ENCODE measurements around the gene ART3.

The ART3 gene

DNA sequence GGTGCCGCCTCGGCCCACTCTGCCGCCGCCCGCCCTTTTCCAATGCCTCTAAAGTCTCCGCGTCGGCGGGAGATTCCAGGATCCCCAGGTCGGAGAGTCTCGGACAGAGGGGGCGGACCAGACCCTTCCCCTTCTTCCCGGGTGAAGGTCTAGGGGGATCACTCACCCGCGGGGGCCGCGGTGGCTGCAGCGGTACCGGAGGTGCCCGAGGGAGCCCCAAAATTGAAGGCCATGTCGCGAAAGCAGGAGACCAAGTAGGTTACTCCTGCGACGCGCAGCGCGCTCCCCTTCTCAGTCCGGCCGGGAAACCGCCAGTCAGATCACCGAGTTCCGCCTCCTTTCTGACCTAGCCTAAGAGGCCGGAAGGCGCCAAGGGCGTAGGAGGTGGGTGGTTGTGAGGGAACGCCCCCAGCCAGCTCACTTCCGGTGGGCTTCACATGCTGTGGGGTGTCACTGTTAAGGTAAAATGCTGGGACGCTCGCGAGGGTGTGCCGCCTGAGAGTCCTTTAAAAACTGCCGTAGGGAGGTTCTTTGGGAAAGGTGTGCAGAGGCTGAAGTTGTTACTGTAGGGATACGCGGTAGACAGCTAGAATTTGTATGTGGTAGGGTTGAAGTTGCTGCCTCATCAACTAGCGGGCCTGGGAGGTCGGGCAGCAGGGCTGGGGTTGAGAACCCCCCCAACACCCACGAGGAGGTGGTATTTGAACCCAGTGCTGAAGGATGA lies 73.8 kb downstream of the ART3 start, which contains the start of gene NUP54:
NUP54 (minus strand) TSS at position 256 of the 724 bp plus-strand sequence; CDS start at position 233, 23 bp downstream.
- peak; percentile 89 for DNase-seq (ENCODE audit: low spot score)

DNA sequence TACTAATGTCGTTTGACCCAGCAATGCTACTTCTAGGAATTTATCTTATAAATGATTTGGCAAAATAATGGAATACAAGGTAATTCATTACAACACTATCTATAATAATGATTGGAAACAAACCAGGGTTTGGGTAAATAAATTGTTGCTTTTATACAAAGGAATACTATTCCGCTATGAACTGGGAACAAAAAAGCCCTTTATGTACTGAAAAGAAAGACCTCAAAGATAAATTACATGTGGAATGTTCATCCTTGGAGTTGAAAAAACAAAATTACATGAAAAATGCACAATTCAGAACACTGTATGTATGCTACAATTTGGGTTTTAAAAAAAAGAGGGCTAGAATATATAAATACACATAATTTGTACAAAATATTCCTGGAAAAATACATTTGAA lies 78.8 kb downstream of the ART3 start:
- DNase-seq (ENCODE audit: low spot score) = no peak

DNA sequence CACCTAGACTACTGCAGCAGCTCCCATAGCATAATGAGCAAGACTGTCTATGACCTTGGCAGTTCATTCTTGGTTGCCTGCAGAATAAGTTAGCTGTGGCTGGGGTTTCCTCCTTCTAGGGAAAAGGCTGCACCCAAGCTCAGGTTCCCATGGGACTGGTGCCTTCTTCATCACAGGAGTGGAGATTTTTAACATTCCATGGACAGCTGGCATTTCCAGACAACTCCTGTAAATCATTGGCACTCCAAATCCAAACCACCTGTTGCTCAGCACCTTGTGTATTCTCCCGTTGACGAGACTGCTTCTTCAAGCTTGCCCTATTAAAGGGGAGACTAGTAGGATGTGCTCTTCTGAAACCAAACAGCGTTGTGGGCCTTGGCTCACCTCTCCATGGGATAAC lies 81.5 kb downstream of the ART3 start:
- no peak for DNase-seq (ENCODE audit: low spot score)

DNA sequence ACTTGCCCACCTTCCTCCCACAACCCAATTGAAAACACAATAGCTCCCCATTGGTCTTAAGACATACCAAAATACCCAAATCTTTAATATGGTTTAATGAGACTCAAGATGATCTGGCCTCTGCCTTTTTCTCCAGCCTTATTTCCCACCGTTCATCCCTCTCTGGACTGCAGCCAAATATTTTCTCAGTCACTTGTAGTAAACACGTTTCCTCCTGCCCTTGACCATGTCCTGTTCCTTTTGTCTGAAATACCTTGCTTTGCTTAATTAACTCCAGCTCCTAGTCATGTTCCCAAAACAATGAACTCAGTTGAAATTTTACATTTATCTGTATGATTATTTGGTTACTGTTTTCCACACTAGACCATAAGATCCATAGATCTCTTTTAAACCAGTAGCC lies 82.1 kb downstream of the ART3 start:
- no peak for DNase-seq (ENCODE audit: low spot score)

DNA sequence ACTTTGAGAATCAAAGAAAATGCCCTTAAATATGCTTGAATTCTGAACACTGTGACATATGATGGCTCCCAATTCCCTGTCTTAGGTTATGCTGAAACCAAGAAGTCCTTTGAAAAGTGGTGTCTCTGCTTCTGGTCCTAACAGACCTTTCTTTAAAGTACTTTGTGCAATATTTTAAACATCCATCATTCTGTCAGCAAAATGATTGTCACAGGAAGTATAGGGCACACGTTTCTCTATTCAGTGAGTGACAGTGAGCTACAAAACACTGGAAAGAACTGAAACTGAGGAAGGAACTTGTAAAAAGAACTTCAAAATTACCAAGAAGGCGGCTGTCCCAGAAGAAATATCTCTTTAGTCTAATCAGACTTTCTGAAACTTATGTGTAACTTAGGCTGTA lies 85.8 kb downstream of the ART3 start:
- DNase-seq (ENCODE audit: low spot score) = no peak

Measured in hepatic stellate cell (primary cell).